H9 (cell line): ENCODE measurements around the gene TMEM244. TPM values are rescaled to one million over a fixed set of nuclear protein-coding genes. Genes with fewer than 3 reads are reported as not detected.

Experiments used
- DNase-seq: peaks from one replicate; pipeline ENCODE4 v3.0.0-alpha.2; 2017
- H2AFZ ChIP-seq: one replicate; pipeline ENCODE4 v1.6.1; 2013; ENCODE audit warnings: mild to moderate bottlenecking, low read length, control low read depth, moderate library complexity
- H2AK5ac ChIP-seq: 2 replicates; pipeline ENCODE4 v1.6.1; 2013; ENCODE audit warnings: low read length, control low read depth, mixed read lengths; ENCODE audit not compliant: insufficient read length
- H2BK120ac ChIP-seq: one replicate; pipeline ENCODE4 v1.6.1; 2013; ENCODE audit warnings: low read depth, mild to moderate bottlenecking, low read length, control low read depth, inconsistent platforms; ENCODE audit not compliant: poor library complexity, severe bottlenecking
- H2BK12ac ChIP-seq: 2 replicates; pipeline ENCODE4 v1.6.1; 2013; ENCODE audit warnings: low read length, control low read depth, mixed read lengths, low read depth; ENCODE audit not compliant: insufficient read length
- H2BK15ac ChIP-seq: 2 replicates; pipeline ENCODE4 v1.6.1; 2013; ENCODE audit warnings: low read depth, low read length, control low read depth
- H2BK20ac ChIP-seq: one replicate; pipeline ENCODE4 v1.6.1; 2013; ENCODE audit warnings: low read depth, mild to moderate bottlenecking, low read length, control low read depth, inconsistent platforms; ENCODE audit not compliant: poor library complexity, severe bottlenecking
- H2BK5ac ChIP-seq: 2 replicates; pipeline ENCODE4 v1.6.1; 2013; ENCODE audit warnings: low read length, control low read depth, mixed read lengths; ENCODE audit not compliant: insufficient read length
- H3K14ac ChIP-seq: 2 replicates; pipeline ENCODE4 v1.6.1; 2013; ENCODE audit warnings: low read length, control low read depth; ENCODE audit not compliant: insufficient read depth
- H3K18ac ChIP-seq: 2 replicates; pipeline ENCODE4 v1.6.1; 2013; ENCODE audit warnings: low read depth, mild to moderate bottlenecking, mixed read lengths, low read length, control low read depth; ENCODE audit not compliant: insufficient read length
- H3K23ac ChIP-seq: 2 replicates; pipeline ENCODE4 v1.6.1; 2013; ENCODE audit warnings: low read length, control low read depth, mixed read lengths, low read depth; ENCODE audit not compliant: insufficient read length
- H3K23me2 ChIP-seq: 2 replicates; pipeline ENCODE4 v1.6.1; 2013; ENCODE audit warnings: low read depth, mild to moderate bottlenecking, mixed read lengths, low read length, control low read depth; ENCODE audit not compliant: insufficient read length, poor library complexity, severe bottlenecking
- H3K27ac ChIP-seq: 2 replicates; pipeline ENCODE4 v1.5.1; 2013; ENCODE audit warnings: low read length, control low read depth, mixed read lengths, low read depth; ENCODE audit not compliant: insufficient read length
- H3K27me3 ChIP-seq: 2 replicates; pipeline ENCODE4 v1.6.1; 2013; ENCODE audit warnings: low read length, control low read depth, inconsistent platforms; ENCODE audit not compliant: insufficient read depth
- H3K4ac ChIP-seq: 2 replicates; pipeline ENCODE4 v1.6.1; 2013; ENCODE audit warnings: low read depth, mild to moderate bottlenecking, control low read depth, inconsistent platforms, low read length, moderate library complexity
- H3K4me1 ChIP-seq: 2 replicates; pipeline ENCODE4 v1.6.1; 2013; ENCODE audit warnings: low read length, control low read depth, inconsistent platforms; ENCODE audit not compliant: insufficient read depth
- H3K4me2 ChIP-seq: 2 replicates; pipeline ENCODE4 v1.6.1; 2013; ENCODE audit warnings: low read length, control low read depth, mixed read lengths; ENCODE audit not compliant: insufficient read length, insufficient read depth
- H3K56ac ChIP-seq: 2 replicates; pipeline ENCODE4 v1.6.1; 2013; ENCODE audit warnings: low read depth, mild to moderate bottlenecking, mixed read lengths, low read length, control low read depth; ENCODE audit not compliant: insufficient read length
- H3K79me1 ChIP-seq: 2 replicates; pipeline ENCODE4 v1.6.1; 2013; ENCODE audit warnings: low read depth, mild to moderate bottlenecking, moderate library complexity, low read length, control low read depth, inconsistent platforms; ENCODE audit not compliant: insufficient read depth, poor library complexity, severe bottlenecking
- H3K79me2 ChIP-seq: 2 replicates; pipeline ENCODE4 v1.6.1; 2013; ENCODE audit warnings: low read length, control low read depth, inconsistent platforms; ENCODE audit not compliant: insufficient read depth
- H3K9ac ChIP-seq: 2 replicates; pipeline ENCODE4 v1.6.1; 2013; ENCODE audit warnings: low read length, control low read depth, mixed read lengths; ENCODE audit not compliant: insufficient read length; ENCODE audit errors: extremely low read depth
- H3K9me3 ChIP-seq: one replicate; pipeline ENCODE4 v1.6.1; 2013; ENCODE audit warnings: low read depth, low read length, inconsistent platforms; ENCODE audit not compliant: control insufficient read depth
- H3T11ph ChIP-seq: one replicate; pipeline ENCODE4 v1.6.1; 2013; ENCODE audit warnings: mild to moderate bottlenecking, low read length, control low read depth, inconsistent platforms
- H4K20me1 ChIP-seq: one replicate; pipeline ENCODE4 v1.6.1; 2013; ENCODE audit not compliant: control insufficient read depth, insufficient read length, insufficient read depth
- H4K5ac ChIP-seq: 2 replicates; pipeline ENCODE4 v1.6.1; 2013; ENCODE audit warnings: low read depth, mild to moderate bottlenecking, mixed read lengths, low read length, control low read depth; ENCODE audit not compliant: insufficient read length
- H4K8ac ChIP-seq: replicated peaks from 2 replicates; pipeline ENCODE4 v1.6.1; 2013; ENCODE audit warnings: low read length, control low read depth, mixed read lengths, low read depth; ENCODE audit not compliant: insufficient read length
- H4K91ac ChIP-seq: 2 replicates; pipeline ENCODE4 v1.6.1; 2013; ENCODE audit warnings: low read depth, mild to moderate bottlenecking, moderate library complexity, mixed read lengths, low read length, control low read depth; ENCODE audit not compliant: insufficient read length
- H3K27ac Mint-ChIP-seq, 3 experiments: 2 replicates in 2 of 3; 3 replicates in 1 of 3; pipeline ENCODE4 v1.8.0; 2020 to 2021; ENCODE audit warnings: mixed read lengths in 3 of 3, mild to moderate bottlenecking in 1 of 3, moderate library complexity in 1 of 3
- H3K27me3 Mint-ChIP-seq: 2 replicates; pipeline ENCODE4 v1.8.0; 2021; ENCODE audit warnings: low read depth, mild to moderate bottlenecking, moderate library complexity, mixed read lengths
- H3K36me3 Mint-ChIP-seq, 3 experiments: 2 replicates in 2 of 3; 3 replicates in 1 of 3; pipeline ENCODE4 v1.8.0; 2020 to 2021; ENCODE audit warnings: low read depth in 3 of 3, mixed read lengths in 3 of 3; ENCODE audit not compliant: insufficient read depth in 1 of 3
- H3K4me1 Mint-ChIP-seq, 2 experiments: 2 replicates each; pipeline ENCODE4 v1.8.0; 2020; ENCODE audit warnings: mixed read lengths in 2 of 2
- H3K4me3 Mint-ChIP-seq, 2 experiments: 2 replicates in 1 of 2; 3 replicates in 1 of 2; pipeline ENCODE4 v1.8.0; 2020 to 2021; ENCODE audit warnings: mild to moderate bottlenecking in 2 of 2, mixed read lengths in 2 of 2, moderate library complexity in 1 of 2
- H3K9me3 Mint-ChIP-seq, 2 experiments: 2 replicates in 1 of 2; 3 replicates in 1 of 2; pipeline ENCODE4 v1.8.0; 2020; ENCODE audit warnings: mild to moderate bottlenecking in 2 of 2, mixed read lengths in 2 of 2, moderate library complexity in 1 of 2
- CTCF ChIP-seq: fragments of 200-600 bp; sonication (generic); conservative IDR thresholded peaks from 3 replicates; pipeline ENCODE4 v1.8.0; 2021; ENCODE audit warnings: antibody characterized with exemption, mild to moderate bottlenecking
- WGBS: extraction: QIAGEN DNeasy Blood & Tissue Kit; methylation state at CpG from one replicate; pipeline ENCODE4 v1.1.7; 2013; ENCODE audit warnings: missing lambda C conversion rate, low lambda C conversion rate, mixed read lengths; ENCODE audit not compliant: insufficient read length; ENCODE audit errors: extremely low coverage; 5-methylcytosine and 5-hydroxymethylcytosine counted together
- total RNA-seq: library from RNA; stranded (reverse); gene quantifications from 2 replicates; pipeline ENCODE4 v1.2.1, GENCODE V29; 2021

Gene TMEM244
- total RNA-seq, 1 experiment from 2014 or later, result not detected

- Histone ChIP-seq H3T11ph (no peak overlapping the region), H4K8ac (no peak overlapping the region), H3K4me2 (no peak overlapping the region), H3K27ac (no peak overlapping the region), H3K79me2 (no peaks in the 10 kb centered on the region), H2BK12ac (no peak overlapping the region), H3K4me1 (peaks cover 3% of the 10 kb centered on the region; the same call in 1 of the 2 replicates), H2BK20ac (no peak overlapping the region), H3K56ac (no peak overlapping the region), H3K9ac (no peak overlapping the region), H2AK5ac (no peak overlapping the region), H3K14ac (no peak overlapping the region), H2AFZ (no peak overlapping the region), H4K5ac (no peak overlapping the region), H3K23me2 (no peaks in the 10 kb centered on the region), H4K91ac (no peak overlapping the region), H3K27me3 (no peaks in the 10 kb centered on the region), H4K20me1 (no peaks in the 10 kb centered on the region), H2BK120ac (no peak overlapping the region), H3K9me3 (no peaks in the 10 kb centered on the region), H2BK15ac (no peak overlapping the region), H2BK5ac (no peak overlapping the region), H3K4ac (no peak overlapping the region), H3K79me1 (no peaks in the 10 kb centered on the region), H3K18ac (no peak overlapping the region), H3K23ac (no peak overlapping the region)
- H3K27me3 Mint-ChIP-seq, result no peaks in the 10 kb centered on the region
- no peaks in the 10 kb centered on the region for H3K36me3 Mint-ChIP-seq
- no CpG with 5 or more reads among the region's 10 CpGs for WGBS
- H3K4me3 Mint-ChIP-seq, result no peak overlapping the region
- peak overlapping the region in 2 of 3 experiments; percentile 31 to 73; a peak in 2 of 7 replicates for H3K27ac Mint-ChIP-seq
- DNase-seq, result peak; percentile 55
- no peaks in the 10 kb centered on the region for H3K9me3 Mint-ChIP-seq
- H3K4me1 Mint-ChIP-seq, result peaks cover 0 to 7% of the 10 kb centered on the region in 2 experiments; a peak in 3 of 4 replicates
- TF ChIP-seq CTCF, result no peak
Measured at GRCh38 chr6:129844118-129844891, 16.8 kb downstream of the TMEM244 start.
